Dedifferentiated amniotic fluid mesenchymal stem cell (primary cell): ENCODE measurements around the gene TMCO4.
"Not testable (repeated sequence)": the region's sequence is repeated elsewhere in the genome, so short reads cannot be mapped to it uniquely, and the experiment has no call there.

Experiments
- DNase-seq: peaks from one replicate; pipeline ENCODE4 v3.0.0-alpha.2; 2016; ENCODE audit errors: extremely low spot score

The TMCO4 gene

DNA sequence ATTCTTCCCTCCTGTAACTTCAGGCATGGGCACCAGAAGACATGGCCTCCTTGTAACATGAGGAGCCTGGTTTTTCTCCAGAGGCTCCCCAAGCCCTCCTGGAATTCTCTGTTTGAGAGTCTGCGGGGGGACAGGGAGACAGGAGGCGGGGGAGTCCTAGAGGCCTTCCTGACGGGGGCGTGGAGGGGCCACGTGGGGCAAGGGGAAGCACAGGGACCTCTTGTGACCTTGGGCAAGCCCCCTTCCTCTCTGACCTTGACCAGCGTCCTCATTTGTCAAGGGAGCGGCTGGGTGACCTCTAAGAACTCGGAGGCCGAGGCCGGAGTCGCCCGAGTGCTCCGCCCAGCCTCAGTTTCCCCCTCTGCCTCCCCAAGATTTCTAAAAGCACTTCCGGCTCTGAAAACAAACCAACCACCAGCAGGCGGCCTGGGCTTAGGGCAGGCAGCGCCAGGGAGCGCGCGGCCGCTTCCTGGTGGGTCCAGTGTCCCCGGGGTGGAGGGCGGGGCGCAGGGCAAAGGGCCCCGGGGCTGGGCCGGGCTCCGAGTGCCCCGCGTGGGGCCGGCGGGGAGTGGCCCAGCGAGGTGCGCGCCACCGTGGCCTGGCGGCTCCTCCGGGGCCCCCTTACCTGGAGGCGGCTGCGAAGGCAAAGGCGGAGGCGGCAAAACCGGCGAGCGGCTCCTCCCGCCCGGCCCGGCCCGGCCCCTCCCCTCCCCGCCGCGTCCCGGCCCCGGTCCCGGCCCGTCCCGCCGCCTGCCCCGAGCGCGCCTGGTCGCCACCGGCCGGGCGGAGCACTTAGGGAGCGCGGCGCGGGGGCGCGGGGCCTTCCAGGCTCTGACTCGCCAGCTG lies at the start of gene TMCO4:
Gene TMCO4 (minus strand): TSS at position 687 of the 846 bp plus-strand sequence. CDS start 19,158 bp downstream, outside the sequence.
- DNase-seq = no peak

DNA sequence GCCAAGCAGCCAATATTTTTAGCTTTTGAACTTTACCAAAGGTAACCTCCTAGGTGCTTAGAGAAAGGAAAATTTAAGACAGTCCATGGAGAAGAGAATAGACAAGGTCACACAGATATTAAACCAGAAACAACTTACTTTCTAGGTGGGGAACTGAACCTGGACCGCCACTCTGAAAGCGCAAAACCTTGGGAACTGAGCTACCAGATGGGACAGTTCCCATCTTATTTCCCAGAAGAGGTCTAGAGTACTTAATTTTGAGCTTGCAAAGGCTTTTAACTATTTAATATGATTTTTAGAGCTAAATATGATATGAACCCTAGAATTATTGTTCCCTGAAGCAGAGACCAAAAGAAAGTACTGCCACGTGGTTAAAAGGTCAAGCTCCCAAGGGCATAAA lies 49.6 kb upstream of the TMCO4 start:
- DNase-seq = not testable (repeated sequence)

- DNase-seq = not testable (repeated sequence)
These were observed 47.6 kb upstream of the TMCO4 start for GRCh38 chr1:19847334-19847733.

DNA sequence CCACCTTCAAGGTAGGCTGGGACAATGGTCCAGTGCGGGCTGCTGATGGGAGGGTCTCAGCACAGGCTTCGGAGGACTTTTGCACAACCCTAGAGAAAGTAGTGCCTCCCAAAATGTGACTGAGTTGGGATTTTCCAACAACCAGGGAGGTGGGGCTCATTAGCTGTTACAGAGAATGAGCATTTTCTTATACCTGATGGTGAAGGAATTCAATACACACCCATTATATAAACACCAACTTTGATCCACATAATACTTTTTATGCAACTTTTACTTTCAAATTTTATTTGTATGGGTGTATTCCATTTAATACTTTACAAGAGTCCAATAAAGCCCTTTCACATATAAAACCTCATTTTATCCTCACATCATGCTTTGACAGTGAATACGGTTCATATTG lies 46.6 kb upstream of the TMCO4 start:
- no peak for DNase-seq

GRCh38 chr1:19845555-19845954 lies 45.8 kb upstream of the TMCO4 start:
- no peak for DNase-seq

- no peak for DNase-seq
These were observed 45.2 kb upstream of the TMCO4 start for GRCh38 chr1:19844731-19845495.

DNA sequence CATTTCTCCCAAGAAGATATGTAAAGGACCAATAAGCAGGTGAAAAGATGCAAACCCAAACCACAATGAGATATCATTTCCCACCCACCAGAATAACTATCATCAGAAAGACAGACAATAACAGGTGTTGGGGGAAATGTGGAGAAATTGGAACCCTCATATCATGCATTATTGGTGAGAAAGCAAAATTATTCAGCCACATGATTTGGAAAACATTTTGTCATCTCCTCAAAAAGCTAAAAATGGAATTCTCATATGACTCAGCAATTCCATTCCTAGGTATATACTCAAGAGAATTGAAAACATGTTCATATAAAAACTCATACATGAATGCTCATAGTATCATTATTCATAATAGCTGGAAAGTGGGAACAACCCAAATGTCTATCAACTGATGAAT lies 40.5 kb upstream of the TMCO4 start:
- no peak for DNase-seq

DNA sequence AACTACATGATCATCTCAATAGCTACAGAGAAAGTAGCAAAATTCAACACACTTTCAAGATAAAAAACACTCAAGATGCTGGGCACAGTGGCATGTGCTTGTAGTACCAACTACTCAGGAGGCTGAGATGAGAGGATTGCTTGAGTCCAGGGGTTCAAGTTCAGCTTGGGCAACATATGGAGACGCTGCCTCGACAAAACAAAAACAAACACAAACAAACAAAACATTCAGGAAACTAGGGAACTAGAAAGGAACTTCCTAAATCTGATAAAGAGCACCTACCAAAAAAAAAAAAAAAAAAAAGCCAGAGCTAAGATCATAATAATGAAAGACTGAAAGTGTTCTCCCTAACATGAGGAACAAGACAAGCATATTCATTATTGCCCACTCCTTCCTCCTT lies 38.1 kb upstream of the TMCO4 start:
- DNase-seq = no peak

DNA sequence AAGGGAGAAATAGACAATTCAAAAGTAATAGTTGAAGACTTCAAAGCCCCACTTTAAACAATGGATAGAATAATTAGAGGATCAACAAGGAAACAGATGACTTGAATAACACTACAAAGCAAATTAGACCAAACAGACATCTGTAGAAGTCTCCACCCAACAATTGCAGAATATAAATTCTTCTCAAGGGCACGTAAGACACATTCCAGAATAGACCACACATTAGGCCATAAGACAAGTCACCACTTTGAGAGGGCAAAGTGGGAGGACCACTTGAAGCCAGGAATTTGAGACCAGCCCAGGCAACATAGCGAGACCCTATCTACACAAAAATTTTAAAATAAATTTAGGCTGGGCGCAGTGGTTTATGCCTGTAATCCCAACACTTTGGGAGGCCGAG lies 35.9 kb upstream of the TMCO4 start:
- DNase-seq = no peak

GRCh38 chr1:19831441-19831840 lies 31.7 kb upstream of the TMCO4 start:
- no peak for DNase-seq

DNA sequence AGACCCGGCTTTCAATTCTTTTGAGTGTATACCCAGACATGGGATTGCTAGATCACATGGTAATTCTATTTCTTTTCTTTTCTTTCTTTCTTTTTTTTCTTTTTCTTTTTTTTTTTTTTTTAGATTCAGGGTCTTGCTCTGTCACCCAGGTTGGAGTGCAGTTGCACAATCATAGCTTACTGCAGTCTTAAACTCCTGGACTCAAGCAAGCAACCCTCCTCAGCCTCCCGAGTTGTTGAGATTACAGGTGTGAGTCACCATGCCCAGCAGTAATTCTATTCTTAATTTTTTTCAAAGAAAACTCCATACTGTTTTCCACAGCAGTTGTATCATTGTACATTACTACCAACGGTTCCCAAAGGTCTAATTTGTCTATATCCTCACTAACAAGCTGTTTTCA lies 28.8 kb upstream of the TMCO4 start:
- DNase-seq = no peak

- DNase-seq = no peak
These were observed 25.6 kb upstream of the TMCO4 start for GRCh38 chr1:19825298-19825697.

GRCh38 chr1:19824541-19824940 lies 24.8 kb upstream of the TMCO4 start:
- no peak for DNase-seq

DNA sequence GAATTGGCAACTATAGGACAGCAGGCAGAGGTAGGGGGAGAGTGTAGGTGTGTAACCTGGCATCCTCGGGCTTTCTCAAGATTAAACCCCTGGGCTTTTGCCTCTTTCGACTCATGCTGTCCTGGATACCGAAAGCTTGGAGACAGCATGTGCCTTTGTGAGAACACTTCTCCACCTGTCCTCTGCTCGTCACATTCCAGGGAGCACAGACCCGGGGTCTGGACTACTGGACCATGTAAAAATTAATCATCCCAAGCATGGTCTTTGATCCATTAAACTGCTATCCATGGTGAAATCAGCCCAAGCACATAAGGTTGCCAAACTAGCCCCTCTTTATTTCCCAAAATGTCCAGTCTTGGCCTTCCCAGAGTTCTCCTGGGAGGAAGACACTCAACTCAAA lies 24.3 kb upstream of the TMCO4 start:
- no peak for DNase-seq

GRCh38 chr1:19819701-19820100 lies 20.0 kb upstream of the TMCO4 start:
- no peak for DNase-seq

DNA sequence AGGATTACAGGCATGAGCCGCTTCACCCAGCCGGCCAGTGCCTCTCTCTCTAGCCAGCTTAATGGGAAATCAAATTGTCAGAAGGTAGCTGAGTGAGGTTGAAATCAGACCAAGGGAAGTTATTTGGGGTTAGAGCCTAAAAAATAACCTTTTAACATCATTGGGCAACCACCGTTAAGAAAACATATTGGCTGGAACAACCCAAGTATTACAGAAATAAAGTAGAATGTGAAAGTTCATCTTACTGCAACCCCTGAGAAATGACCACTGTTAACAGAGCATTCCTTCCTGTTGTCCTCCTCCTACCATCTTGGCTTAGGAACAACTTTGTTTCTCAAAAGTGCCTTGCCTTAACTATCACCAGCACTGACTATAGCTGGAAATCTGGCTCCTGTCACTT lies 18.6 kb upstream of the TMCO4 start:
- DNase-seq = no peak

DNA sequence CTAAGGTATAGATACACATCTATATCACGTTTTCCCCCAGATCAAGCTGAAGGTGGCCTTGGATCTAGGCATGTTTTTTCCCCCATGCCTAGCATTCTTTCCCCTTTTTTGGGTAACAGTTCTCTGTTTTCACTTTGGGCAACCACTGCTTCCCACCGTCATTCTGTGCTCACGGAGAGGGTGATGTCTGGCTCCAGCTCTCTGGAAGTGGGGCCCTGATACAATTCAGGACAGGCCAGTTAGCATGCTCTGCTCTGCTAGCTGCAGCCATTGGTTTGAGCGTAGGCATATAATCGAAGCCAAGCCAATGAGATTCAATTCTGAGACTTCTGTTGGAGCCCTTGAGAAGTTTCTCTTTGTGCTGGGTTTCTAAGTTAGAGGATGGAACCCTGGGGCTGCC lies 17.4 kb upstream of the TMCO4 start:
- no peak for DNase-seq

DNA sequence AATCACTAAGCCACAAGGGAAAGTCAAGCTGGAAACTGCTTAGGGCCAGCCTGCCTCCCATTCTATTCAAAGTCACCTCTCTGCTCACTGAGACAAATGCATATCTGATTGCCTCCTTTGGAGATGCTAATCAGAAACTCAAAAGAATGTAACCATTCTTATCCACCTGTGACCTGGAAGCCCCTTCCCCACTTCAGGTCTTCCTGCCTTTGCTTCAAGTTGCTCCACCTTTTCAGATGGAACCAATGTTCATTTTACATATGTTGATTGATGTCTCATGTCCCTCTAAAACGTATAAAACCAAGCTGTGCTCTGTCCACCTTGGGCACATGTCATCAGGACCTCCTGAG lies 17.0 kb upstream of the TMCO4 start:
- not testable (repeated sequence) for DNase-seq

DNA sequence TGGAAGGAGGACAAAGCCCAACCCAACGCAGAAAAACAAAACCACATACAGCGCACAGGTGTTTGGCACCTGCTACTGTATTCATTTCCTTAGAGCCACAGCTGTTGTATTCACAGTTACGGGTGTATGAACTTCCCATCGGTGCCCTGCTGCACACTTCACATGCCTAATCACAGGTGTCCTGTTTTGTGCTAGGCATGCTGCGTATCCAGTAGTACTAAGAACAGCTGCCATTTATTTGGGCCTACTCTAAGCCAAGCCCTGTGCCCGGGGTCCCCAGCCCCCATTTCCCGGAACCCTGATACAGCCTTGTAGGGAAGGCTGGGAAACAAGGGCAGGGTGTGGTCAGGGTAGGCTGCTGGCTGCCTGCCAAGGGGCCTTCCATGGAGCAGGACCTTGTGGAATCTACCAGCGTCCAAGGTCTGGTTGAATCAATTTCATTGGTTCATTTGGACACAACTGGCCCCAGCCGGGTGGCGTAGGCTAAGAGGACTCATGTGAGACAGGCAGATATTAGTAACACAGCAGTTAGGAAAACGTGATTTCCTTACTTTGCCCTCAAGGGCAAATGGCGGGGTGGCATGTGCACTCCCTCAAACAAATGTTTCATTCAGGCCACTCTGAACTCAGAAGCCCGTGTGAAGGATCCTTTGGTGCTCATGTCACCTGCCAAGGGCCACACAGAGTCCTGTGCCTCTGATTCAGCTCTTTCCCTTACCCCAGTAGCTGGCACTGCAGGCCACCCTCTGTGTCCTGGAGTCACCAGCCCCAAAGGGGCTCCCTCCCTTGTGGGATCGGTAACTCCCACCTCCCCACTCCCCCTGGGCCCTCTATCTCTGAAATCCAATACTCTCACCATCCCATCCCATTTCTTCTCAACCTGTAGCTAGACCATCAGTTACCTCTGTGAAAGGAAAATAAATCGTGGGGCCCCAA lies 16.4 kb upstream of the TMCO4 start:
- no peak for DNase-seq

DNA sequence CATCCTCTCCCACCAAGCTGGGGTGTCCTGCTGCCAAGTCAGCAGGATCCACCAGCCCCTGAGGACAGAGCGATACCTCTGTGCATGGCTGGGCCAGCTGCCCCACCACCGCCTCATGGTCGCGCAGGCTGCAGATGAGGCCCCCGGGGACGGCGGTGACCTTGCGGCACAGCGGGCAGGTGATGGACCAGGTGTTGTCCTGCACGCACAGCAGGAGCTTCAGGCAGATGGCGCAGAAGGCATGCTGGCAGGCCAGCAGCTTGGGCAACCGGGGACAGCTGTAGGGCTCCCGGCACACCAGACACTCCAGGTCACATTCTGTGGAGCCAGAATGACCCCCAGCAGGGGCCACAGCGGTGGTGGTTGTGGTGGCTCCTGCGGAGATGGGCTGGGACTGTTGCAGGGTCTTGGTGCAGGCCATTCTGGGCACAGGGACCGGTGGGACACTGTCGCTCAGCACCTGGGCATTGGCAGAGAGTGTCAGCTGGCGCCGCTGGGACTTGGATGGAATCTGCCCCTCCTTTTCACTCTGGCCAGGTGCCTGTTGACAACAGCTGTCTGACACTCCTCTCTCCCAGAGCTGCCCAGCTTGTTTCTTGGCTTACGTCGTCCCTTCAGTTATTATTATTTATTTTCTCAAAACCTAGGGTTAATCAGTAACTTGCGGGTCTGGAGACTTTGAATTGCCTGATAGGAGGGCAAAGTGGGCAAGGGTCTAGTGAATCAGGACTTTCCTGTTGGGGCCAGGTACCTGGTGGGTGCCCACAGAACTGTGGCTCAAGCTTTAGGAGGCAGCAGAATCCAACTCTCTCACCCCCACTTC lies 15.2 kb upstream of the TMCO4 start, which contains the start of gene RNF186:
Gene RNF186 (minus strand): TSS at position 603 of the 823 bp plus-strand sequence. CDS start 182 bp downstream, at position 421.
- no peak for DNase-seq

GRCh38 chr1:19814244-19814661 lies 14.5 kb upstream of the TMCO4 start:
- DNase-seq = no peak
